Stomach (tissue), 9 donors: ENCODE data around the gene SEC14L6. TPM values are rescaled to one million over a fixed set of nuclear protein-coding genes. Genes with fewer than 3 reads are reported as not detected.

Source experiments
- DNase-seq, 2 donors: peaks; one replicate each; pipeline versions ENCODE4 v3.0.0 to v3.0.0-alpha.2; 2013 to 2019
- H3K27ac ChIP-seq, 5 donors: fragments of 200-600 bp in 4 of 5; sonication (generic) in 4 of 5; one replicate each; pipeline ENCODE4 v1.5.1; 2013 to 2019; ENCODE audit warnings: mild to moderate bottlenecking in 1 of 5, moderate library complexity in 1 of 5
- H3K27me3 ChIP-seq, 3 donors: fragments of 200-600 bp; sonication (generic); one replicate each; pipeline ENCODE4 v1.5.1; 2017 to 2019; ENCODE audit warnings: mixed run types in 1 of 3
- H3K36me3 ChIP-seq, 4 donors: fragments of 200-600 bp; sonication (generic); 1 replicate in 3 of 4; 2 replicates in 1 of 4; pipeline ENCODE4 v1.5.1; 2016 to 2019
- H3K4me1 ChIP-seq, 4 donors: fragments of 200-600 bp; sonication (generic); one replicate each; pipeline ENCODE4 v1.5.1; 2016 to 2019
- H3K4me3 ChIP-seq, 4 donors: fragments of 200-600 bp; sonication (generic) in 3 of 4; one replicate each; pipeline ENCODE4 v1.5.1; 2016 to 2019; ENCODE audit warnings: mild to moderate bottlenecking in 1 of 4
- H3K9me3 ChIP-seq, 4 donors: fragments of 200-600 bp; sonication (generic); one replicate each; pipeline ENCODE4 v1.5.1; 2016 to 2019
- EP300 ChIP-seq: sonication (generic); formaldehyde crosslinking; IDR thresholded peaks from one replicate; pipeline ENCODE4 v1.6.1; 2017; ENCODE audit warnings: antibody characterized with exemption
- POLR2A ChIP-seq, 4 donors: fragments of 450-650 bp; IDR thresholded peaks; one replicate each; pipeline ENCODE4 v1.6.1; 2016; ENCODE audit warnings: antibody characterized with exemption in 4 of 4, control low read depth in 2 of 4, mild to moderate bottlenecking in 1 of 4, moderate library complexity in 1 of 4
- POLR2AphosphoS5 ChIP-seq, 3 donors: sonication (generic); formaldehyde crosslinking; IDR thresholded peaks; one replicate each; pipeline ENCODE4 v1.6.1; 2016; ENCODE audit warnings: antibody characterized with exemption in 3 of 3
- WGBS, 5 donors: extraction: QIAGEN DNeasy Blood & Tissue Kit in 3 of 5; methylation state at CpG; one replicate each; pipeline versions ENCODE4 v1.1.5 to v1.1.7; 2013 to 2018; 5-methylcytosine and 5-hydroxymethylcytosine counted together
- intact Hi-C: fragments of 100-400 bp; cut with DNase I; formaldehyde crosslinking; loops from one replicate; pipeline ENCODE4 v1.15.1; 2023; ENCODE audit warnings: low total_unique reads
- polyA plus RNA-seq, 3 donors: library from polyadenylated mRNA; stranded (reverse); fragments of 200-250 nt; gene quantifications; one replicate each; pipeline ENCODE4 v1.2.3, GENCODE V29; 2013
- total RNA-seq, 5 donors: library from RNA; depleted of rRNA; stranded (reverse); fragments of >200 nt; gene quantifications; one replicate each; pipeline versions ENCODE4 v1.1.0 to v1.2.3, GENCODE V29; 2014 to 2016
- TF ChIP-seq, protein P1 (sequence below), 7 experiments: fragments of 450-650 bp in 4 of 7; fragments of 200-600 bp in 3 of 7; sonication (generic) in 3 of 7; IDR thresholded peaks; one replicate each; pipeline ENCODE4 v1.5.1; 2016 to 2019; ENCODE audit warnings: antibody characterized with exemption in 7 of 7, control low read depth in 2 of 7, mild to moderate bottlenecking in 1 of 7
- donor health status: healthy with polysubstance abuse.
- donor health status: Bipolar disorder and iron deficiency.
- donor health status: healthy.

Gene SEC14L6
- total and polyA plus RNA-seq, 8 donors: 0.58 to 1.4 (median 0.84) TPM; not detected in 4

DNA sequence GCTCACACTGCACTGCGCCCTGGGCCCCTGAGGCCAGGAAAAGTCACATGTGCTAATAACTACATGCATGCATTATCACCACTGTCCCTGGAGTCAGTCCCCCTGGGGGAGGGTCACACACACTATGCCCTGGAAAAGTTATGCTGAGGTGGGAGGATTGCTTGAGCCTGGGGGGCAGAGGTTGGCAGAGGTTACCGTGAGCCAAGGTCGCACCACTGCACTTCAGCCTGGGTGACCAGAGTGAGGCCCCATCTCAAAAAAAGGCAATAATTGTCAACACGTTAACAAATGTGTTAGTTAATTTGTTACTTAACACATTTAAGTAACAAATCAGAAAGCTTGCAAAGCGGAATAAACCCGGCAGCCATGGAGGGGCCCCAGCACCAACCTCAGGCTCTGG lies 13.3 kb upstream of the SEC14L6 start:
- TF ChIP-seq, protein P1, sequence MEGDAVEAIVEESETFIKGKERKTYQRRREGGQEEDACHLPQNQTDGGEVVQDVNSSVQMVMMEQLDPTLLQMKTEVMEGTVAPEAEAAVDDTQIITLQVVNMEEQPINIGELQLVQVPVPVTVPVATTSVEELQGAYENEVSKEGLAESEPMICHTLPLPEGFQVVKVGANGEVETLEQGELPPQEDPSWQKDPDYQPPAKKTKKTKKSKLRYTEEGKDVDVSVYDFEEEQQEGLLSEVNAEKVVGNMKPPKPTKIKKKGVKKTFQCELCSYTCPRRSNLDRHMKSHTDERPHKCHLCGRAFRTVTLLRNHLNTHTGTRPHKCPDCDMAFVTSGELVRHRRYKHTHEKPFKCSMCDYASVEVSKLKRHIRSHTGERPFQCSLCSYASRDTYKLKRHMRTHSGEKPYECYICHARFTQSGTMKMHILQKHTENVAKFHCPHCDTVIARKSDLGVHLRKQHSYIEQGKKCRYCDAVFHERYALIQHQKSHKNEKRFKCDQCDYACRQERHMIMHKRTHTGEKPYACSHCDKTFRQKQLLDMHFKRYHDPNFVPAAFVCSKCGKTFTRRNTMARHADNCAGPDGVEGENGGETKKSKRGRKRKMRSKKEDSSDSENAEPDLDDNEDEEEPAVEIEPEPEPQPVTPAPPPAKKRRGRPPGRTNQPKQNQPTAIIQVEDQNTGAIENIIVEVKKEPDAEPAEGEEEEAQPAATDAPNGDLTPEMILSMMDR (IDR thresholded peaks at IDR 0.05): no peak
- no peak for TF ChIP-seq POLR2A (IDR thresholded peaks at IDR 0.05)
- 80 to 82% (median 82%) methylated on average over 6 of the region's 6 CpGs for WGBS, 5 donors
- H3K36me3 ChIP-seq: peaks cover 2 to 22% (median 14%) of the 10 kb centered on the region in 4 donors
- intact Hi-C loops: no loop called here
- H3K27me3 ChIP-seq: no peaks in the 10 kb centered on the region
- no peaks in the 10 kb centered on the region for H3K9me3 ChIP-seq
- no peak overlapping the region for H3K4me3 ChIP-seq
- H3K27ac ChIP-seq: no peak overlapping the region
- H3K4me1 ChIP-seq: no peaks in the 10 kb centered on the region
- no peak for DNase-seq

DNA sequence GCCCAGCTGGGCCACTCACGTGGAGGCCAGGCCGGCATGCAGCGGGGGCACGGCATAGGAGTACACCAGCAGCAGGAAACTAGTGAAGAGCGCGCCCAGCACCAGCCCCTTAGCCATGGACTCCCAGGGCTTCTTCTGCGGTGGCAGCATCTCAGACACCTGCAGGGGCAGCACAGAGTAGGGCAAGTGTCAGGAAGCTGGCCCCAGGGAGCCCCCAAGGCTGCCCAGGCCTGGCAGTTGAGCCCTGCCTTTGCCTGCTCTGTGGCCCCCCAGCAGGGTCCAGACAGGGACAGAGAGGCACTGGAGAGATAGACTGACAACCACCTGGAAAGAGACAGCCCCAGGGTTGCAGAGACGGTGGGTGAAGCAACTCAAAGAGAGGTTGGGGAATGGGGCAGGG lies 10.7 kb upstream of the SEC14L6 start:
- no peak for DNase-seq
- intact Hi-C loops: no loop called here
- peaks cover 4 to 29% (median 23%) of the 10 kb centered on the region in 4 donors for H3K36me3 ChIP-seq

DNA sequence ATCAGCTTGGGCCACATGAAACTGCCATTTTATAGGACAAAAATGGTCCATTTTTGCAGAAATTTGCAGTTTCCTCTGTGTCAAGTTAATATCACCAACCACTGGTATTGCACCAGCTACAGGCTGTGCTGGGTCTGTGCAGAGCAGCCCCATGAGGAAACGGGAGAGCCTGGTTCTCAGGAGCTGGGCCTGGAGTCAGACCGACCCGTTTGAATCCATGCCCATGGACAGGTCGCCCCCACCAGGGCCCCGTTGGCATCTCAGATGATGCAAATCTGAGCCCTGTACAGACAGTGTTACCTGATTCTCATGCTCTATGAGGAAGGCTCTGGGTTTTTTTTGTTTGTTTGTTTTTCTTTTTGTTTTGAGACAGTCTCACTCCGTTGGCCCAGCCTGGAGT lies 9.8 kb upstream of the SEC14L6 start:
- WGBS, 5 donors: 55 to 71% (median 62%) methylated on average over 6 of the region's 6 CpGs
- H3K36me3 ChIP-seq: peaks cover 4 to 29% (median 23%) of the 10 kb centered on the region in 4 donors
- intact Hi-C loops: no loop called here

More for the DNA sequence above, 10.7 kb upstream of the SEC14L6 start:
- Histone ChIP-seq H3K4me1 (no peaks in the 10 kb centered on the region), H3K27ac (no peak overlapping the region), H3K4me3 (no peak overlapping the region), H3K27me3 (no peaks in the 10 kb centered on the region), H3K9me3 (no peaks in the 10 kb centered on the region)
- WGBS, 5 donors: 65 to 90% (median 81%) methylated on average over 4 to 8 of the region's 8 CpGs
- TF ChIP-seq, protein P1 (IDR thresholded peaks at IDR 0.05): no peak
- no peak for TF ChIP-seq POLR2A (IDR thresholded peaks at IDR 0.05)
- no peak for TF ChIP-seq POLR2AphosphoS5 (IDR thresholded peaks at IDR 0.05)
- no peak for TF ChIP-seq EP300

DNA sequence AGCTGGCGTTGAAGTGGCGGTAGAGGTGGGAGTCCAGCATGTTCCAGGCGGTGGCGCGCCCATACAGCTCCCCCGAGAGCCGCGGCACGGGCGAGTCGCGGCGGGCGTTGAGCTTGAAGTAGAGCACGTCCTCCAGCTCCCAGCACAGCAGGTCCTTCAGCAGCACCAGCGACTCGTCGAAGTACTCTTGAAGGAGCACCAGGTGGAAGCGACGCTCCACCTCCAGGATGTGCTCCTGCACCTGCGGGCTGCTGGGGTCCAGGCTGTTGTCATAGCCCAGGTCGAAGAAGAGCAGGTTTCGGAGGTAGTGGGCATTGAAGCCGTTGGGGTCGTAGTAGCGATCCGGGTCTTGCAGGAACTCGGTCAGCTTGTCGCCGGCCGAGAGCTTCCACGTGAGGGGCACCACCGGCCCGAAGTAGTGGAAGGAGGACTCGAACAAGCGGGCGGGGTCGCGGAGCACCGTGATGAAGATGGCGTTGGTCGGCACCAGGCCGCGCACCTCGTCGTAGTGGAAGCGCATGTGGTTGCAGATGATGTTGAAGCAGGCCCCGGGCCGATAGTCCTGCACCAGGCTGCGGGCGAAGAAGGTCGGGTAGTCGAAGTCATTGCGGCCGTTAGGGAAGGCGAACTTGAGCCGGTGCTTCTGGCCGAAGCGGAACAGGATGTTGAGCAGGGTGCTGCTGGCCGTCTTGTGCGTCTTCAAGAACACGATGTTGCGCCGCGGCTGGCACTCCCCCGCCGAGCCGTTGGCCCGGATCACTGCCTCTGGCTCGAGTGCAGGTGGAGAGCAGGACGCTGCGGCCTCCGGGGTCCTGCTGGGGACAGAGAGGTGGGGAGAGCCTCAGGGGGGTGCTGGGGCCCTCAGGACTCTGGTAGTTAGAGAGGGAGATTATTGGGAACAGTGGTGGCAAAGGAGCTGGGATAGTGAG lies 9.0 kb upstream of the SEC14L6 start:
- no peak overlapping the region for H3K4me3 ChIP-seq
- H3K27ac ChIP-seq: no peak overlapping the region
- TF ChIP-seq POLR2A (IDR thresholded peaks at IDR 0.05): no peak
- TF ChIP-seq, protein P1 (IDR thresholded peaks at IDR 0.05): no peak
- no peak for TF ChIP-seq EP300
- TF ChIP-seq POLR2AphosphoS5 (IDR thresholded peaks at IDR 0.05): no peak
- DNase-seq: no peak
- 94 to 95% (median 94%) methylated on average over 66 to 73 of the region's 73 CpGs for WGBS, 5 donors
- peaks cover 4 to 29% (median 23%) of the 10 kb centered on the region in 4 donors for H3K36me3 ChIP-seq
- intact Hi-C loops: no loop called here
- no peaks in the 10 kb centered on the region for H3K27me3 ChIP-seq
- no peaks in the 10 kb centered on the region for H3K9me3 ChIP-seq
- no peaks in the 10 kb centered on the region for H3K4me1 ChIP-seq

More for the DNA sequence above, 9.8 kb upstream of the SEC14L6 start:
- no peaks in the 10 kb centered on the region for H3K4me1 ChIP-seq
- TF ChIP-seq POLR2A (IDR thresholded peaks at IDR 0.05) (no peak), POLR2AphosphoS5 (IDR thresholded peaks at IDR 0.05) (no peak), EP300 (no peak)
- TF ChIP-seq, protein P1 (IDR thresholded peaks at IDR 0.05): no peak
- no peaks in the 10 kb centered on the region for H3K9me3 ChIP-seq
- DNase-seq: no peak
- no peak overlapping the region for H3K27ac ChIP-seq
- H3K4me3 ChIP-seq: no peak overlapping the region
- no peaks in the 10 kb centered on the region for H3K27me3 ChIP-seq
